Gastrocnemius medialis (tissue), 4 donors: Measurements from ENCODE around the gene SNX21. TPM values are rescaled to one million over a fixed set of nuclear protein-coding genes. Genes with fewer than 3 reads are reported as not detected.
"Not testable (repeated sequence)": the region's sequence is repeated elsewhere in the genome, so short reads cannot be mapped to it uniquely, and the experiment has no call there.

Experiments
- ATAC-seq, 2 donors: fragments of 150-250 bp; one replicate each; pipeline ENCODE4 v1.9.1; 2016
- DNase-seq, 2 donors: peaks; one replicate each; pipeline ENCODE4 v3.0.0-alpha.2; 2019
- H3K27ac ChIP-seq, 4 donors: fragments of 200-600 bp; sonication (generic); 1 replicate in 1 of 4; 2 replicates in 3 of 4; pipeline ENCODE4 v1.5.1; 2016 to 2018; ENCODE audit warnings: mild to moderate bottlenecking in 2 of 4, moderate library complexity in 1 of 4
- H3K27me3 ChIP-seq, 3 donors: fragments of 200-600 bp; sonication (generic) in 2 of 3; 1 replicate in 1 of 3; 2 replicates in 2 of 3; pipeline versions ENCODE4 v1.5.1 to v1.6.0; 2016 to 2019; ENCODE audit warnings: mild to moderate bottlenecking in 1 of 3, moderate library complexity in 1 of 3
- H3K36me3 ChIP-seq, 2 donors: fragments of 200-600 bp; sonication (generic) in 1 of 2; one replicate each; pipeline ENCODE4 v1.5.1; 2017 to 2018
- H3K4me1 ChIP-seq, 2 donors: fragments of 200-600 bp; sonication (generic) in 1 of 2; one replicate each; pipeline ENCODE4 v1.5.1; 2016 to 2017; ENCODE audit warnings: mild to moderate bottlenecking in 2 of 2
- H3K4me3 ChIP-seq, 4 donors: fragments of 200-600 bp; sonication (generic) in 3 of 4; 1 replicate in 1 of 4; 2 replicates in 3 of 4; pipeline ENCODE4 v1.5.1; 2016 to 2019; ENCODE audit warnings: mild to moderate bottlenecking in 2 of 4
- H3K9me3 ChIP-seq, 3 donors: fragments of 200-600 bp; sonication (generic) in 2 of 3; 1 replicate in 1 of 3; 2 replicates in 2 of 3; pipeline ENCODE4 v1.5.1; 2016 to 2019
- POLR2A ChIP-seq, 2 donors: fragments of 450-650 bp; IDR thresholded peaks; one replicate each; pipeline ENCODE4 v1.6.1; 2017; ENCODE audit warnings: antibody characterized with exemption in 2 of 2, mild to moderate bottlenecking in 2 of 2, moderate library complexity in 2 of 2
- in situ Hi-C, 4 donors: fragments of 200-750 bp; cut with MboI; loops; one replicate each; pipeline versions ENCODE4 v1.15.0 to v1.8.0; 2017; ENCODE audit warnings: low sequenced_read_pairs in 4 of 4
- intact Hi-C: fragments of 100-400 bp; cut with DNase I; formaldehyde crosslinking; loops from one replicate; pipeline ENCODE4 v1.15.1; 2023; ENCODE audit warnings: low total_unique reads
- total RNA-seq, 4 donors: library from RNA; depleted of rRNA; stranded (reverse); fragments of >200 nt; gene quantifications; one replicate each; pipeline versions ENCODE4 v1.1.0 to v1.2.3, GENCODE V29; 2016
- TF ChIP-seq, protein P1 (sequence below), 5 experiments: fragments of 450-650 bp in 3 of 5; fragments of 200-600 bp in 2 of 5; sonication (generic) in 2 of 5; IDR thresholded peaks in 4 of 5; conservative IDR thresholded peaks in 1 of 5; 1 replicate in 4 of 5; 2 replicates in 1 of 5; pipeline ENCODE4 v1.5.1; 2016 to 2019; ENCODE audit warnings: antibody characterized with exemption in 5 of 5, mild to moderate bottlenecking in 3 of 5, moderate library complexity in 3 of 5

Gene SNX21
- total RNA-seq, 4 donors from 2014 or later = 35.8 to 114 (median 79.0) TPM

DNA sequence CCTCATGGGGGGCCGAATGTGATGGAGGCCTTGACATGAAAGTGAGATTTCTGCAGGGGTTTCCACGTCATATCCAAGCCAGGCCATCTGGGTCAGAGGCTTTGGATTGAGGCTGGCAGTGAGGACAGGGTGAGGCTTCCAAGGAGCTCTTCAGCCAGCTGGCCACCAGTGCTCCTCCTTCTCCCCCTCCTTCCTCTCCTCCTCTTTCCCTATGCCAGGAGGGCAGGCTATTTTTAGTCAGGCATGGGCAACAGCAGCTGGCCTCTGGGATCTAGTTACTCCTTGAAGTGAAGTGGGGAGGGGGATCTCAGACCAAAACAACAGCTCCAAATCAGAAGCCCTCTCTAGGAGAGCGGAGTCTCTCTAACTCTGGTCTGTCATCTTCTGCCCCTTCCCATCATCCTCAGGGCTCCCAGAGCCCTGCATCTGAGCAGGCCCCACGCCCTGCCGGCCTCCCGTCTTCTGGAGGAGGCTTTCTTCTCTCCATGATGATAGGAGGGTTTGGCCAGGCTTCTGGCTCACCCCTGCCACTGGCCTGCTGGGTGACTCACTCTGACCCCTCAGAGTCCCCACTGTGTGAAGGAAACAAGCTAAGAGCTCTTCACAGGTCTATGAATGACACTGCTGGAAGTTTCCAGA, 7.1 kb upstream of the SNX21 start:
- peak; percentile 63 to 79 for ATAC-seq
- Histone ChIP-seq H3K4me1 (peaks cover 57 to 60% of the 10 kb centered on the region in 2 donors), H3K36me3 (peaks cover 0 to 5% of the 10 kb centered on the region in 2 donors), H3K27ac (peak overlapping the region; percentile 95 to 97 (median 96)), H3K9me3 (no peaks in the 10 kb centered on the region), H3K4me3 (peak overlapping the region; percentile 28 to 63 (median 46)), H3K27me3 (no peaks in the 10 kb centered on the region)
- DNase-seq = peak; percentile 87 to 91
- TF ChIP-seq POLR2A (IDR thresholded peaks at IDR 0.05) = peak; percentile 24 to 37
- TF ChIP-seq, protein P1, sequence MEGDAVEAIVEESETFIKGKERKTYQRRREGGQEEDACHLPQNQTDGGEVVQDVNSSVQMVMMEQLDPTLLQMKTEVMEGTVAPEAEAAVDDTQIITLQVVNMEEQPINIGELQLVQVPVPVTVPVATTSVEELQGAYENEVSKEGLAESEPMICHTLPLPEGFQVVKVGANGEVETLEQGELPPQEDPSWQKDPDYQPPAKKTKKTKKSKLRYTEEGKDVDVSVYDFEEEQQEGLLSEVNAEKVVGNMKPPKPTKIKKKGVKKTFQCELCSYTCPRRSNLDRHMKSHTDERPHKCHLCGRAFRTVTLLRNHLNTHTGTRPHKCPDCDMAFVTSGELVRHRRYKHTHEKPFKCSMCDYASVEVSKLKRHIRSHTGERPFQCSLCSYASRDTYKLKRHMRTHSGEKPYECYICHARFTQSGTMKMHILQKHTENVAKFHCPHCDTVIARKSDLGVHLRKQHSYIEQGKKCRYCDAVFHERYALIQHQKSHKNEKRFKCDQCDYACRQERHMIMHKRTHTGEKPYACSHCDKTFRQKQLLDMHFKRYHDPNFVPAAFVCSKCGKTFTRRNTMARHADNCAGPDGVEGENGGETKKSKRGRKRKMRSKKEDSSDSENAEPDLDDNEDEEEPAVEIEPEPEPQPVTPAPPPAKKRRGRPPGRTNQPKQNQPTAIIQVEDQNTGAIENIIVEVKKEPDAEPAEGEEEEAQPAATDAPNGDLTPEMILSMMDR (IDR thresholded peaks at IDR 0.05 in 4 of 5, conservative IDR thresholded peaks at IDR 0.05 in 1 of 5) = no peak
- in situ Hi-C loops = loop anchor here in 1 of 4 donors (10.0 kb wide), 1 partner anchor 118 kb away; no protein-coding TSS in a partner anchor
- intact Hi-C loops = loop anchor here (2.0 kb wide), 3 partner anchors 30 to 144 kb away; partner anchors contain the start of gene PCIF1

DNA sequence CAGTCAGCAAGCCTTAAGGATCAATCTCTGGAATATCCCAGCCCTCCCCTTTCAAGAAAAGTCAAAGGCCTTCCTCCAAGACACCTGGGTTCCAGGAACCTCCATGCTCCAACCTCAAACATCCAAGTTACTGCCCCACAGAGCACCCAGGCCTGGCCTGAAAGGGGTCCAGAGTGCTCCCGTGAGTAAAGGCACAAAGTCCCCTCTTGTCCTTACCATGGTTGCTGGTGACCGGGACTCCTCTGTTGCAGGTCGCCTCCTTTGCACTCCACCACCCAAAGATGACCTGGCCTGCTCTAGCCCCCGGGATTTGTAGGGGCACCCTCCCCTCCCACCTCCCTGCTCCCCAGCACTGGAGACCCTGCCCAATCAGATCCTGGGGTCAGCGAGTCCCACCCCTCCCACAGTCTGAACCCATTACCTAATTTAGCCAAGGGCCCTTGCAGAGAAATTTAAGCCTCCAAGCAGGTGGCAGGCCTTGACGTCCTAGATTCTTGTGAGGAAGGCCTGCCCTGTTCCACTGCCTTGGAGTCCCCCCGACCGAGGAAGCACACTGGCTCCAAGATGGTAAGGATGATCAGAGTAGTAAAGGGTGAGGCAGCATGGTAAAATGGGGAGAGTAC, 6.5 kb upstream of the SNX21 start, which contains the start of gene TNNC2:
Gene TNNC2, minus strand, starts transcription at position 283 of the 623 bp plus-strand sequence. Its CDS starts 64 bp downstream, at position 219.
- ATAC-seq (peak; percentile 30 to 38), DNase-seq (peak; percentile 45 to 84)
- in situ Hi-C loops = loop anchor here in 1 of 4 donors (10.0 kb wide), 1 partner anchor 118 kb away; no protein-coding TSS in a partner anchor
- TF ChIP-seq, protein P1 (IDR thresholded peaks at IDR 0.05 in 4 of 5, conservative IDR thresholded peaks at IDR 0.05 in 1 of 5) = no peak
- peak in 1 of 2 donors; percentile 81 for TF ChIP-seq POLR2A (IDR thresholded peaks at IDR 0.05)
- H3K27ac ChIP-seq = peak within 1 kb of the TSS; percentile 95 to 97 (median 96)
- peaks cover 61 to 63% of the 10 kb centered on the region in 2 donors for H3K4me1 ChIP-seq
- intact Hi-C loops = loop anchor here (2.0 kb wide), 3 partner anchors 30 to 144 kb away; partner anchors contain the start of gene PCIF1
- peaks cover 0 to 5% of the 10 kb centered on the region in 2 donors for H3K36me3 ChIP-seq
- H3K4me3 ChIP-seq = peak within 1 kb of the TSS; percentile 28 to 63 (median 46)
- H3K27me3 ChIP-seq = no peaks in the 10 kb centered on the region
- no peaks in the 10 kb centered on the region for H3K9me3 ChIP-seq

DNA sequence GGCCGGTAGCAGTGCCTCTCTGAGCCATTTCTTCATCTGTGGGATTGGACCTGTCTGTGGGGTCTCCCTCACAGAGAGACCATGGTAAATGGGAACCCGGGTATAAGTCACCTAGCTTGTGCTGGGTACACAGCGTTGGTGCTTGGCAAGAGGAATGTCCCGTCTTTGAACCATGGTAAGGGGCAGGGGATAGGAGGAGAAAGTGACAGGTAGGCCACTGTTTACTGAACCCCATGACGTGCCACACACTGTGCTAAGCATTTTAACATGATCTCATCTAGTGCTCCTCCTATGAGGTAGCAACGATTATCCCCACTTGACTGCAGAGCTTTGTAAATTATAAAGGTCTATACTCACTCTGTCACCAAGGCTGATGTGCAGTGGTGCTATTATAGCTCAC, 5.9 kb upstream of the SNX21 start:
- DNase-seq (no peak), ATAC-seq (no peak)
- in situ Hi-C loops (loop anchor here in 1 of 4 donors (10.0 kb wide), 1 partner anchor 117 kb away; no protein-coding TSS in a partner anchor), intact Hi-C loops (loop anchor here (2.0 kb wide), 3 partner anchors 31 to 143 kb away; partner anchors contain the start of gene PCIF1)
- Histone ChIP-seq H3K9me3 (no peaks in the 10 kb centered on the region), H3K36me3 (peaks cover 0 to 5% of the 10 kb centered on the region in 2 donors), H3K4me1 (peaks cover 62 to 65% of the 10 kb centered on the region in 2 donors), H3K27ac (peak overlapping the region; percentile 95 to 97 (median 96)), H3K4me3 (peak overlapping the region in 2 of 4 donors; percentile 43 to 63), H3K27me3 (no peaks in the 10 kb centered on the region)
- TF ChIP-seq, protein P1 (IDR thresholded peaks at IDR 0.05 in 4 of 5, conservative IDR thresholded peaks at IDR 0.05 in 1 of 5) = no peak
- no peak for TF ChIP-seq POLR2A (IDR thresholded peaks at IDR 0.05)

DNA sequence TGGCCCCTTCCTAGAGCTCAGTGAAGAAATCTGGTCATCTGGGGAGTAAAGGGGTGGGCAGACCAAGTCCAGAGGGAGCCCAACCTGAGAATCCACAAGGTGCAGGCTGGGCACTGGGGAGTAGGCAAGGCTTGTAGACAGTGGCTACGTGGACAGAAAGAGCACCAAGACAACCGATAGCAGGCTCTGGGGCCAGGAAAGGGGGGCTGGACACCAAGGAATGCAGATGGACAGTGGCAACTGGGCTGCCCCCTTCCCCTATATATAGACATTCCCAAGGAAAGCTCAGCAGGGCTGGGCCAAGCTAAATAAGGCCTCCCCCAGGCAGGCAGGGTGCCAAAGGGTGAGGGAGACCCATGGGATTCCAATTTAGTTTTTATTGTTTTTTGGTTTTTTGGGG, 5.0 kb upstream of the SNX21 start:
- peak; percentile 30 to 53 for ATAC-seq

DNA sequence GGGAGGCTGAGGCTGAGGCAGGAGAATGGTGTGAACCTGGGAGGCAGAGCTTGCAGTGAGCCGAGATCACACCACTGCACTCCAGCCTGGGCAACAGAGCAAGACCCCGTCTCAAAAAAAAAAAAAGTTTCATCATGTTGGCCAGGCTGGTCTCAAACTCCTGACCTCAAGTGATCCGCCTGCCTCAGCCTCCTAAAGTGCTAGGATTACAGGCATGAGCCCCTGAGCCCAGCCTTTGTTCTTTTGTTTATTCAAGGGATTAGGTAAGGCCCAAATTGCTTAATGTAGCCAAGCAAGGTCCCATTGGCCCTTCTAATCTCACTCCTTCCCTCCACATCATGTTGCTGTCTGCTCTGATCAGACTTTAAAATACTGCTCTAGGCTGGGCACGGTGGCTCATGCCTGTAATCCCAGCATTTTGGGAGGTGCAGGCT, 3.9 kb upstream of the SNX21 start:
- Histone ChIP-seq H3K4me1 (peaks cover 49 to 60% of the 10 kb centered on the region in 2 donors), H3K27ac (peak overlapping the region; percentile 95 to 97 (median 96))
- H3K9me3 ChIP-seq, intact Hi-C loops, DNase-seq, H3K36me3 ChIP-seq, H3K4me3 ChIP-seq, ATAC-seq, H3K27me3 ChIP-seq: not testable (repeated sequence)
- in situ Hi-C loops = loop anchor here in 1 of 4 donors (10.0 kb wide), 1 partner anchor 115 kb away; no protein-coding TSS in a partner anchor

More for the DNA sequence above, 5.0 kb upstream of the SNX21 start:
- no peaks in the 10 kb centered on the region for H3K9me3 ChIP-seq
- H3K4me1 ChIP-seq = peaks cover 56 to 64% of the 10 kb centered on the region in 2 donors
- in situ Hi-C loops (loop anchor here in 1 of 4 donors (10.0 kb wide), 1 partner anchor 116 kb away; no protein-coding TSS in a partner anchor), intact Hi-C loops (no loop called here)
- peak overlapping the region; percentile 95 to 97 (median 96) for H3K27ac ChIP-seq
- H3K27me3 ChIP-seq = no peaks in the 10 kb centered on the region
- DNase-seq = peak; percentile 74 to 94
- H3K4me3 ChIP-seq = peak overlapping the region in 2 of 4 donors; percentile 15 to 63
- H3K36me3 ChIP-seq = peaks cover 0 to 5% of the 10 kb centered on the region in 2 donors
- TF ChIP-seq, protein P1 (IDR thresholded peaks at IDR 0.05 in 4 of 5, conservative IDR thresholded peaks at IDR 0.05 in 1 of 5) = no peak
- TF ChIP-seq POLR2A (IDR thresholded peaks at IDR 0.05) = peak in 1 of 2 donors; percentile 60
